Activated T-helper 1 cell treated with anti-CD3 and anti-CD28 coated beads, Interleukin-12 subunit alpha, Interleukin-12 subunit beta, Interleukin-2, Interleukin-4 antibody, amounts not matched to agents 30 ng/mL and 10 ng/mL and 1 ng/mL, durations not matched to agents 14 hours and 24 hours and 36 hours (primary cell): Measurements from ENCODE around the gene PKM. TPM values are rescaled to one million over a fixed set of nuclear protein-coding genes. Genes with fewer than 3 reads are reported as not detected.

Source experiments
- DNase-seq: peaks from one replicate; pipeline ENCODE4 v3.0.0; 2021; ENCODE audit warnings: low spot score
- H3K27ac Mint-ChIP-seq: one replicate; pipeline ENCODE4 v1.8.0; 2021; ENCODE audit warnings: mild to moderate bottlenecking, mixed read lengths
- H3K27me3 Mint-ChIP-seq: one replicate; pipeline ENCODE4 v1.8.0; 2022; ENCODE audit warnings: mild to moderate bottlenecking, moderate library complexity, mixed read lengths; ENCODE audit not compliant: insufficient read depth
- H3K36me3 Mint-ChIP-seq: one replicate; pipeline ENCODE4 v1.8.0; 2021; ENCODE audit warnings: low read depth, mixed read lengths
- H3K4me1 Mint-ChIP-seq: one replicate; pipeline ENCODE4 v1.8.0; 2021; ENCODE audit warnings: low read depth, mixed read lengths
- H3K4me3 Mint-ChIP-seq: one replicate; pipeline ENCODE4 v1.8.0; 2021; ENCODE audit warnings: mild to moderate bottlenecking, moderate library complexity, mixed read lengths
- H3K9me3 Mint-ChIP-seq: one replicate; pipeline ENCODE4 v1.8.0; 2021; ENCODE audit warnings: mixed read lengths
- intact Hi-C: fragments of 100-400 bp; cut with micrococcal nuclease; formaldehyde crosslinking; loops from one replicate; pipeline ENCODE4 v1.15.1; 2024
- total RNA-seq: library from RNA; stranded (reverse); gene quantifications from 2 replicates; pipeline ENCODE4 v1.2.3, GENCODE V29; 2022

Gene PKM
- total RNA-seq, 1 donor from 2014 or later, result 2,442 TPM

DNA sequence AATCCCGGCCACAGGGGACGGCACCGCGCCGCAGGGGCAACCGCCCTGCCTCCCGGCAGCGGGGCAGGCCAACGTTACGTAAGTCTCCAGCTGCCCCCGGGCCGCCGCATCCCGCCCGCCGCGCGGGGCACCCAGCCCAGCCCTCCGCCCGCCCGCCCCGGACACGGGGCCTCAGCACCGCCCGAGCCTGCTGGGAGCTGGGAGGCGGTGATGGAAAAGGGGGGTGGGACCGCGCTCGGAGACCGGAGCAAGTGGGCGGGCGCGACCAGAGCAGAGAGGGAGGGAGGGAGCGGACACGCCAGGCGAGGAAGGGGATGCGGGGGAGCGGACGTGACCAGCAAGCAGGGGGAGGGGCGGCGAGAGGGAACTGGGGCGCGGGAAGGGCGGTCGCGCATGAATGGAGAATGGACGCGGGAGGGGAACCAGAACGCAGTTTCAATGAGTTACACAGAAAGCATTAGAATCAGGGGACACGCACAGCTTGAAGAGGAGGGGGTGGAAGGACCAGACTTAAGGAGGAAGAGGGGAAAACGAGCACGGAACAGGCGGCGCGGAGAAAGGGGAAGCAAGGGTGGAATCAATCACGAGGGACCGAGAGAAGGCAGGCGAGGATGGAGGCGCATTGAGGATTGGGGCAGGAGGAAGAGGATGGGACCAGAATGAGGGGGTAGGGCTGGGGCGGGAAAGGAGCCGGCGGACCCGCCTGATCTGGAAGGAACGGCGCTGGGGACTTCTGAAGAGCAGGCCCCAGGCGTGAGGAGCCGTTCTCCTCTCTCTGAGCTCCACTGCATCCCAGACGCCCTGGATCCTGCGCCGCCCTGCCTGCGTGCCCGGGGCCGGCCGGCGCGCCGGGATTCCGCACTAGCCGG is 559 bp downstream of the PKM start:
- peak overlapping the region; percentile 100 for H3K27ac Mint-ChIP-seq
- intact Hi-C loops, result loop anchor here (2.0 kb wide), 2 partner anchors 146 to 552 kb away; partner anchors contain the start of genes ADPGK and HEXA

DNA sequence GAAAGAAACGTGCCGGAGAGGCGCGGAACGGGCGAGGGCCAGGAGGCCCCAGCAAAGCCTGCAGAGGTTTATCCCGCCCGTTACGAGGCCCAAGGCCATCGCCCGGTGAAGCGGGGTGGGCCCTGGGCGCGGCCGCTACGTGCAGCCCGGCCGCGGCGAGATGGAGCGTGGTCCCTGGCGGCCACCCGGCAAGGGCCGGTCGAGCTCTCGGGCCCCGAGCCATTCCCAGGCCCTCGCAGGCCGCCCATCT is 1.1 kb downstream of the PKM start:
- peaks cover 39% of the 10 kb centered on the region for H3K36me3 Mint-ChIP-seq

More for the DNA sequence above, 559 bp downstream of the PKM start:
- Mint-ChIP-seq H3K4me3 (peak overlapping the region; percentile 98), H3K27me3 (no peaks in the 10 kb centered on the region), H3K4me1 (peaks cover 44% of the 10 kb centered on the region), H3K36me3 (peaks cover 37% of the 10 kb centered on the region), H3K9me3 (no peaks in the 10 kb centered on the region)
- DNase-seq, result peak; percentile 72

DNA sequence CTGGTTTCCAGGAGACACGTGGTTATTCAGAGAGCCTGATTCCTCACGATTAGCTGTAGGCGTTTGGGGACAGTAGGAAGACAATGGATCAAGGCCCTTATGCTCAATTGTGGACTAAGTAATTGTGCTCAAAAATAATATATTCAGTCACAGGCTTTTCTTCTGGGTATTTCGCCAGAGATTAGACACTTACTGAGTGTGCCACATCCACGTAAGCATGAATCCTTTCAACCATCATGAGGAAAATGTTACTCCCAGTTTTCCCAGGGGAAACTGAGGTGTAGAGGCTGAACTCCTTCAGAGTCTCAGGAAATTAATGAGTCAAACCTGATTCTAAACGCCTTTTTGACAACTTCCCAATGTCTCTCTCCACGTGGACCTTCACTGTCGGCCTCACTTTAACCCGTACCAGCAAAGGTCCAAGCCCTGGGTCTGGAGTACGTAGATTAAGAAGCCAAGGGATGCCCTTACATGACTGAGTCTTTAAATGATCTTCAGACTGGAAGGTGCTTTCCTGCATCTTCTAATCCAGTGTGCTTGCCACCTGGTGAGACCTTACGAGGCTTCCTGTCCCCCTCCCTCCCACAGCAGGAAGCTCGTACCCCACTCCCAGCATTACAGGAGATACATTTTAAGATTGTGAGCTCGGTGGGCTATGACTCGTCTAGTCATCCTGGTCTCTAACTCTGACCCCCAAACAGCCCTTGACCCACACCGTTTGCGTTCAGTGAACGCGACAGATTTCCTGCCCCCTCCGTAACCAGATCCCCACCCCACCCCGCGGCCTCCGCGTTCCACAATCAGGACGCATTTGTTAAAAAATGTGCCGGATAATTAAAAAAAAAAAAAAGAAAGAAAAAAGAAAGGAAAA is 1.7 kb downstream of the PKM start:
- DNase-seq, result peak; percentile 33
- peak overlapping the region; percentile 97 for H3K4me3 Mint-ChIP-seq
- H3K27ac Mint-ChIP-seq, result peak overlapping the region; percentile 89
- no peaks in the 10 kb centered on the region for H3K9me3 Mint-ChIP-seq
- intact Hi-C loops, result no loop called here
- no peaks in the 10 kb centered on the region for H3K27me3 Mint-ChIP-seq
- peaks cover 40% of the 10 kb centered on the region for H3K36me3 Mint-ChIP-seq
- peaks cover 47% of the 10 kb centered on the region for H3K4me1 Mint-ChIP-seq

More for the DNA sequence above, 1.1 kb downstream of the PKM start:
- Mint-ChIP-seq H3K9me3 (no peaks in the 10 kb centered on the region), H3K27ac (peak overlapping the region; percentile 89), H3K27me3 (no peaks in the 10 kb centered on the region), H3K4me3 (peak overlapping the region; percentile 97), H3K4me1 (peaks cover 48% of the 10 kb centered on the region)
- no peak for DNase-seq
- intact Hi-C loops, result loop anchor here (2.0 kb wide), 2 partner anchors 147 to 553 kb away; partner anchors contain the start of genes ADPGK and HEXA

DNA sequence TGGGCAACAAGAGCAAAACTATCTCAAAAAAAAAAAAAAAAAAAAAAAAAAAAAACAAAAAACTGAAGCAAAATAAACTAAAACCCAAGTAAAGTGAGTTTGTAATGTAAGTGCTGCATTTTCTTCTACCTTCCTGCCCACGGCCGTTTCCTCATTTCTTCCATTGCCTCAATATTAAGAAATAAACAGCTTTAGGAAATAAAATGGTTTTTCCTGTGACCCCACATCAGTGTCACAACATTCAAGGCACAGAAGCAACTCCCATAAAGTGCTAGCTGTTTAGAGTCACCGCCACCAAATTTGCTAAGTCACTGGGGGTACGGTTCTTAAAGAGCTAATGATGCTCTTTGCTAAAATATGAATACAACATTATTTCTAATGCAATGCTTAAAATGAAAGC is 3.3 kb downstream of the PKM start:
- H3K4me1 Mint-ChIP-seq, result peaks cover 57% of the 10 kb centered on the region
- H3K36me3 Mint-ChIP-seq, result peaks cover 56% of the 10 kb centered on the region
- DNase-seq, result no peak
- intact Hi-C loops, result loop anchor here (1.0 kb wide), 6 partner anchors 10 to 247 kb away; partner anchors contain the start of genes ARIH1, CELF6, MYO9A and PARP6
- no peaks in the 10 kb centered on the region for H3K9me3 Mint-ChIP-seq
- H3K27me3 Mint-ChIP-seq, result no peaks in the 10 kb centered on the region
- H3K27ac Mint-ChIP-seq, result peak overlapping the region; percentile 89
- peak overlapping the region; percentile 97 for H3K4me3 Mint-ChIP-seq

DNA sequence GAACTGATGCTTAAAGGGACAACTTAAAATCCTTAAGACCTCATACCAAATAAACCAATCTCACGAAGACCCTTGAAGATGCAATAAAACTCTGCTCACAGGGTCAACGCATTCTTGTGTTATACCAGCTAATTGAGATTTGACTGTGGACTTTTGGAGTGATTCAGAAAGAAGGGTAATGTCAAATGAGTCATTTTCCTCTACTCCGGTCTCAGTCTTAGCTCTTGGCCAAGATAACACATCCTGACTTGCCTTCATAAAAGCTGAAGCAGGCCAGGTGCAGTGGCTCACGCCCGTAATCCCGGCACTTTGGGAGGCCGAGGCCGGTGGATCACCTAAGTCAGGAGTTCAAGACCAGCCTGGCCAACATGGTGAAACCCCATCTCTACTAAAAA is 3.8 kb downstream of the PKM start:
- Mint-ChIP-seq H3K27ac (peak overlapping the region; percentile 89), H3K27me3 (no peaks in the 10 kb centered on the region), H3K36me3 (peaks cover 62% of the 10 kb centered on the region), H3K4me3 (peak overlapping the region; percentile 97), H3K4me1 (peaks cover 57% of the 10 kb centered on the region), H3K9me3 (no peaks in the 10 kb centered on the region)
- intact Hi-C loops, result loop anchor here (1.0 kb wide), 2 partner anchors 109 to 247 kb away; partner anchors contain the start of genes ARIH1, MYO9A and SENP8
- peak; percentile 39 for DNase-seq

DNA sequence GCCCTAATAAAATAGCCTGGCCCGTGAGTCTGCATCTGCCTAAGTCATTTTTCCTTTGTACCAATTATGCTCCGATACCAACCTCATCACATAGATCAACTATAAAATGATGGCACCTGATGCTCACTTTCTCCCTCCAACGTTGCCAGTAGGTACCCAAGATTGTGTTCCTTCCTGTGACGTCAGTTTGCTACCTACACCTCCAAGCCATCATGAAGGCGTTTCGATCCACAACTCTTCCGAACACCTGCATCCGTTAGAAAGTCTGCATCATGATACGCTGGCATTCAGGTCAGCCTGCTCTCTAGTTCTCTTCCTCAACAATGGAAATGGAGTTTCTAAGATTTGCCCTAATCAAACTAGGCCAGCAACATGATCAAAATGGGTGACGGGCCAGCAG is 7.7 kb downstream of the PKM start:
- no peaks in the 10 kb centered on the region for H3K27me3 Mint-ChIP-seq
- H3K9me3 Mint-ChIP-seq, result no peaks in the 10 kb centered on the region
- H3K36me3 Mint-ChIP-seq, result peaks cover 79% of the 10 kb centered on the region
- peak overlapping the region; percentile 68 for H3K4me3 Mint-ChIP-seq
- peaks cover 77% of the 10 kb centered on the region for H3K4me1 Mint-ChIP-seq
- intact Hi-C loops, result no loop called here
- no peak for DNase-seq
- peak overlapping the region; percentile 19 for H3K27ac Mint-ChIP-seq

DNA sequence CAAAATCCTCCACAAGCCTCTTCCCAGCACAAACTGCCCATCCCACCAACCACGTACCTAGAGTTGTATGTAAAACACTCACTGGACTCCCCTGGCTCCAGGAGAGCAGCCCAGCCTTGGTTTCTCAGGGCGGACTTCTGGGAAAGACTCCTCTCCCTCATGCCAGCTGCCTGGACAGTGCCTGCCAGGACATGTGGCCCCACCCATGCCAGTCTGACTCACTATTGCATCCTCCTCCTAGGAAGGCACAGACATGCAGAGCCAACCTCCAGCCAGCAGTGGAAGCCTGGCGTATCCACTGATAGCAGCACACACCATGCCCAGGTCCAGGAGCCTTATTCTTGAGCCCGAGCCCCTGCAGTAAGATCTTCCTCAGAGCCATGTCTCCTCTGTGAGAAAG is 8.6 kb downstream of the PKM start:
- Mint-ChIP-seq H3K27ac (peak overlapping the region; percentile 19), H3K27me3 (no peaks in the 10 kb centered on the region), H3K9me3 (no peaks in the 10 kb centered on the region), H3K4me1 (peaks cover 79% of the 10 kb centered on the region), H3K36me3 (peaks cover 78% of the 10 kb centered on the region), H3K4me3 (peak overlapping the region; percentile 1)
- intact Hi-C loops, result no loop called here
- no peak for DNase-seq

DNA sequence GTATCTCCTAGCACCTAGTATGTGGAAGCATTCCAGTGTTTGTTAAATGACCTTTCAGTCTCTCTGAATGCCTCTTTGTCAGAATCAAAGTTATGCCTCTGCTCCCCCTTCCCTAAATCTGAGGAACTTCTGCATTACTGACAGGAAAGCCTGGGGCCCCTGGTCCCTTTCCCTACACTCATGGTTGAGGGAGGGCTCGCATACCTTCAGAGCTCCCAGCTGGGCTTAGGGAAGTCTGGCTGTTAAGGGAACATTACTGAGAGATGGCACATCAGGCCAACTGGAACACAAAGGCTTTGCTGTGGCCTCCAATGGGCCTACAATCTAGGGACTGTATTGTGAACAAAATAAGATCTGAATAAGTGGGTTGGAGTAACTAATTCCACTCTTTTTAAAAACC is 10.3 kb downstream of the PKM start:
- no peak overlapping the region for H3K27ac Mint-ChIP-seq
- peaks cover 70% of the 10 kb centered on the region for H3K36me3 Mint-ChIP-seq

DNA sequence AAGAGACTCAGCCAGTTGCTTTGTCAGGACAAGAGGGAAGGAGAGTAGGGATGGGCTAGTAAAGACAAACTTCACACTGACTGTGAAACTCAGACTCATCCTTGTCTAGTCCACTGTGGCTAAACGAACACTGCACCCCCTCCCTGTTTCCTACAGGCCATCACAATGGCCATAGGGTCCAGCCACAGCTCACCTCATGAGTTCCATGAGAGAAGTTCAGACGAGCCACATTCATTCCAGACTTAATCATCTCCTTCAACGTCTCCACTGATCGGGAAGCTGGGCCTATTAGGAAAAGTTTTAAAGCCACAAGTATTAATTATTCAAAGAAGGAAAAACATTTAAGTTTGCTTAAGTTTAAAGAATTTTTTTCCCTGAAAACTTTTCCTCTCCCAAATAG is 13.8 kb downstream of the PKM start:
- H3K9me3 Mint-ChIP-seq, result no peaks in the 10 kb centered on the region
- DNase-seq, result no peak
- no peak overlapping the region for H3K27ac Mint-ChIP-seq
- no peak overlapping the region for H3K4me3 Mint-ChIP-seq
- H3K36me3 Mint-ChIP-seq, result peaks cover 56% of the 10 kb centered on the region
- intact Hi-C loops, result no loop called here
- peaks cover 55% of the 10 kb centered on the region for H3K4me1 Mint-ChIP-seq
- H3K27me3 Mint-ChIP-seq, result no peaks in the 10 kb centered on the region

More for the DNA sequence above, 10.3 kb downstream of the PKM start:
- H3K27me3 Mint-ChIP-seq, result no peaks in the 10 kb centered on the region
- intact Hi-C loops, result no loop called here
- H3K9me3 Mint-ChIP-seq, result no peaks in the 10 kb centered on the region
- H3K4me3 Mint-ChIP-seq, result no peak overlapping the region
- no peak for DNase-seq
- H3K4me1 Mint-ChIP-seq, result peaks cover 73% of the 10 kb centered on the region

DNA sequence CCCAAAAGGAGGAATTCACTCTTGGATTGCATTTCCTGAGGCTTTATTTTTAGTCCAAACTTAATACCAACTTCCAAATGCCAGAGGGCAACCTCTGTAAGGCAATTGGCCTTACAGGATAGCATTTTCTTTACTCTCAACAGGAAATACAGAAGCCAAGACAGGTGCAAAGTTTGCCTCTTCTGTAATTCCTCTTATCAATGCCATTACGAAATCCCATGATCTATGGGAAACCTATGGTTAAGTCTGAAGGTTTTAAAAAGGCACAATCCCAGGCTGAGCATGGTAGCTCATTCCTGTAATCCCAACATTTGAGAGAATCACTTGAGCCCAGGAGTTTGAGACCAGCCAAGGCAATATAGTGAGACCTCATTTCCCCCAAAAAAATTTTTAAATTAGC is 14.9 kb downstream of the PKM start:
- Mint-ChIP-seq H3K9me3 (no peaks in the 10 kb centered on the region), H3K27ac (no peak overlapping the region), H3K27me3 (no peaks in the 10 kb centered on the region), H3K36me3 (peaks cover 55% of the 10 kb centered on the region), H3K4me1 (peaks cover 45% of the 10 kb centered on the region), H3K4me3 (no peak overlapping the region)
- intact Hi-C loops, result no loop called here
- no peak for DNase-seq

DNA sequence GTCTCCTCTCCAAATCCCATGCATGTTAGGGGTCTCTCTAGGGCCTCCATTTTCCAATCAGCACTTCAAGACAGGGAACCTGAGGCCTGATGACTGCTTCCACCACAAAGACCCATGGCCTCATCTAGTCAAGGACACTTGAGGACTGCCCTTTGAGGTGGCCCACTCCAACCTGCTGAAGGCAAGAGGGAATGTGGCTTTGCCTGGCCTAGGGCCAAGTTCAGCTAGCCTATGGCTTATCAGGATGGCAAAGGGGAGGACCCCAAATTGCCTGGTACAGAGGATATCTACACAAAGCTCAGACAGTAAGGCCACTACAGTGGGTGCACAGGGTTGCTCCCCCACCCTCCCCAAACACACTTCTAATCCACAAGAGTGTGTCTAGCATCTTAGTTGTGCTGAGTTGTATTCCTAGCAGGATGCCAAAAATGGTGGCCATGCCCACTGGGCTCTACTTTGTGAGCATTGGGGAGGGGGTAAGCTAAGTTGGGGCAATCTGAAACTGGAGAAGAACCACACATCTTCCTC is 23.4 kb downstream of the PKM start:
- no peak overlapping the region for H3K4me3 Mint-ChIP-seq
- peaks cover 46% of the 10 kb centered on the region for H3K4me1 Mint-ChIP-seq
- no peaks in the 10 kb centered on the region for H3K9me3 Mint-ChIP-seq
- no peak for DNase-seq
- intact Hi-C loops, result no loop called here
- no peaks in the 10 kb centered on the region for H3K27me3 Mint-ChIP-seq
- peaks cover 82% of the 10 kb centered on the region for H3K36me3 Mint-ChIP-seq
- no peak overlapping the region for H3K27ac Mint-ChIP-seq

DNA sequence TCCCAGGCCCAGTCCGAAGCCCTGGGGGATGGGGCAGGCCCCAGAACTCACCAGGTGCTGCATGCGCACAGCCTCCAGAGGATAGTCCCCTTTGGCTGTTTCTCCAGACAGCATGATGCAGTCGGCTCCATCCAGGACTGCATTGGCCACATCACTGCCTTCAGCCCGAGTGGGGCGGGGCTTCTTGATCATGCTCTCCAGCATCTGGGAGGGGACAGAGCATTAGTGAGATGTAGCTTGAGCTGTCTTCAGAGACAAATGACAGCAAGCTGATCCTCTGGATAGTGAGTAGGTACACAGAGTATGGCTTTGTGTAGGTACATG is 24.4 kb downstream of the PKM start:
- Mint-ChIP-seq H3K36me3 (peaks cover 80% of the 10 kb centered on the region), H3K4me3 (no peak overlapping the region), H3K4me1 (peaks cover 46% of the 10 kb centered on the region), H3K9me3 (no peaks in the 10 kb centered on the region), H3K27me3 (no peaks in the 10 kb centered on the region), H3K27ac (no peak overlapping the region)
- intact Hi-C loops, result no loop called here
- DNase-seq, result no peak
